HG03103 (cell line): ENCODE results near the gene MCRS1.
"Not testable (repeated sequence)": the region's sequence is repeated elsewhere in the genome, so short reads cannot be mapped to it uniquely, and the experiment has no call there.

Source experiments
- ATAC-seq: cut with Tn5 transposase; IDR thresholded peaks from one replicate; pipeline ENCODE4 v1.9.1; 2021; ENCODE audit warnings: low read depth; ENCODE audit not compliant: unreplicated experiment

The MCRS1 gene

GRCh38 chr12:49567611-49568441 is at the start of gene MCRS1:
Gene MCRS1, minus strand, starts transcription at chr12:49568142. Its CDS starts 1,411 bp downstream, at chr12:49566731.
- ATAC-seq, result peak; percentile 68

GRCh38 chr12:49616533-49617219 is 48.7 kb upstream of the MCRS1 start:
- ATAC-seq, result no peak

- no peak for ATAC-seq
Measured at GRCh38 chr12:49615725-49616124, 47.8 kb upstream of the MCRS1 start.

- no peak for ATAC-seq
Measured at GRCh38 chr12:49612210-49612609, 44.3 kb upstream of the MCRS1 start.

GRCh38 chr12:49610785-49611184 is 42.8 kb upstream of the MCRS1 start:
- not testable (repeated sequence) for ATAC-seq

GRCh38 chr12:49609875-49610154 is 41.9 kb upstream of the MCRS1 start:
- ATAC-seq, result no peak

- no peak for ATAC-seq
Measured at GRCh38 chr12:49609059-49609874, 41.3 kb upstream of the MCRS1 start.

GRCh38 chr12:49605539-49605938 is 37.6 kb upstream of the MCRS1 start, which contains the start of gene FAM186B:
Gene FAM186B, minus strand, starts transcription at chr12:49605639. Its CDS starts 162 bp downstream, at chr12:49605477.
- ATAC-seq, result not testable (repeated sequence)

GRCh38 chr12:49604856-49605255 is 36.9 kb upstream of the MCRS1 start:
- ATAC-seq, result no peak

GRCh38 chr12:49603721-49604120 is 35.8 kb upstream of the MCRS1 start:
- no peak for ATAC-seq

- no peak for ATAC-seq
Measured at GRCh38 chr12:49599961-49600360, 32.0 kb upstream of the MCRS1 start.

- no peak for ATAC-seq
Measured at GRCh38 chr12:49598527-49598926, 30.6 kb upstream of the MCRS1 start.

- no peak for ATAC-seq
Measured at GRCh38 chr12:49588721-49589516, 21.0 kb upstream of the MCRS1 start.

GRCh38 chr12:49588281-49588680 is 20.3 kb upstream of the MCRS1 start:
- no peak for ATAC-seq

GRCh38 chr12:49587174-49587908 is 19.4 kb upstream of the MCRS1 start:
- no peak for ATAC-seq

- ATAC-seq, result no peak
Measured at GRCh38 chr12:49585477-49586459, 17.8 kb upstream of the MCRS1 start.

GRCh38 chr12:49584591-49584990 is 16.6 kb upstream of the MCRS1 start:
- ATAC-seq, result no peak

- ATAC-seq, result no peak
Measured at GRCh38 chr12:49583366-49584094, 15.6 kb upstream of the MCRS1 start.
